Ishikawa (cell line): Measurements from ENCODE around the gene ITSN2.

Experiments used
- CREB1 ChIP-seq: IDR thresholded peaks from 2 replicates; pipeline ENCODE4 v1.6.1; 2012; ENCODE audit warnings: low read depth
- EGR1 ChIP-seq: IDR thresholded peaks from 2 replicates; pipeline ENCODE4 v1.6.1; 2012
- EP300 ChIP-seq: IDR thresholded peaks from 2 replicates; pipeline ENCODE4 v1.6.1; 2012; ENCODE audit warnings: borderline replicate concordance
- NFIC ChIP-seq: IDR thresholded peaks from 2 replicates; pipeline ENCODE4 v1.6.1; 2012
- RAD21 ChIP-seq: IDR thresholded peaks from 2 replicates; pipeline ENCODE4 v1.6.1; 2012; ENCODE audit warnings: low read depth
- TCF12 ChIP-seq: IDR thresholded peaks from 2 replicates; pipeline ENCODE4 v1.6.1; 2012; ENCODE audit warnings: low read depth

- TF ChIP-seq RAD21: no peak
- no peak for TF ChIP-seq TCF12
- no peak for TF ChIP-seq NFIC
- no peak for TF ChIP-seq EP300
- TF ChIP-seq CREB1: no peak
- TF ChIP-seq EGR1: no peak
Observed at GRCh38 chr2:24247164-24247563, 113.2 kb downstream of the ITSN2 start.
